GM12801 (cell line): Measurements from ENCODE around the gene ACAP2.

Source experiments
- TF ChIP-seq, protein P1 (sequence below): IDR thresholded peaks from one replicate; pipeline ENCODE4 v1.5.1; 2011; ENCODE audit warnings: control low read depth; ENCODE audit not compliant: insufficient read length; ENCODE audit errors: extremely low read depth

ACAP2 gene

DNA sequence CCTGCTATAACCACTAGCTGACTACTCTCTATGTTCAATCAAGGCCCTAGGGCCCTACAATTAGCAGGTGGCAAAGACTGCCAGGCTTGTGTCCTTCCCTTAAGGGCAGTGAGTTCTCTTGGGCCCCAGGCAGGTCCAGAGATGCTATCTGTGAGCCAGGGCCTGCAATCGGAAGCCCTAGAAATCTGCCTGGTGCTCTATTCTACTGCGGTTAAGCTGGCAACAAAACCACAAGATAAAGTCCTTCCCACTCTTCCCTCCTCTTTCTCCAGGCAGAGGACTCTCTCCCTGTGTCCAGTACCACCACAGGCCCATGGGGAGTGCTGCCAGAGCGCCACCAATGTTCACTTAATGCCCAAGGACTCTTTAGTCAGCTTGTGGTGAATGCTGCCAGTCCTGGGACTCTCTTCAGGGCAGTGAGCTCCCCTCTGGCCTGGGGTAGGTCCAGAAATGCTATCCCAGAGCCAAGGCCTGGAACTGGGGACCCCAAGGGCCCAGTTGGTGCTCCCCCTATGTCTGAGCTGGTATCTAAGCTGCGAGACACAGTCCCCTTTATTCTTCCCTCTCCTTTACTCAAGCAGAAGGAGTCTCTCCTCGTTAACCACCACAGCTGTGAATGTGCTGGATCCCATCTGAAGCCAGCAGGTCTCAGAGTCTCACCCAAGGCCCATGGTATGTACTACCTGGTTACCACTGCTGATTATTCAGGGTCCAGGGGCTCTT lies 206.6 kb downstream of the ACAP2 start:
- TF ChIP-seq, protein P1, sequence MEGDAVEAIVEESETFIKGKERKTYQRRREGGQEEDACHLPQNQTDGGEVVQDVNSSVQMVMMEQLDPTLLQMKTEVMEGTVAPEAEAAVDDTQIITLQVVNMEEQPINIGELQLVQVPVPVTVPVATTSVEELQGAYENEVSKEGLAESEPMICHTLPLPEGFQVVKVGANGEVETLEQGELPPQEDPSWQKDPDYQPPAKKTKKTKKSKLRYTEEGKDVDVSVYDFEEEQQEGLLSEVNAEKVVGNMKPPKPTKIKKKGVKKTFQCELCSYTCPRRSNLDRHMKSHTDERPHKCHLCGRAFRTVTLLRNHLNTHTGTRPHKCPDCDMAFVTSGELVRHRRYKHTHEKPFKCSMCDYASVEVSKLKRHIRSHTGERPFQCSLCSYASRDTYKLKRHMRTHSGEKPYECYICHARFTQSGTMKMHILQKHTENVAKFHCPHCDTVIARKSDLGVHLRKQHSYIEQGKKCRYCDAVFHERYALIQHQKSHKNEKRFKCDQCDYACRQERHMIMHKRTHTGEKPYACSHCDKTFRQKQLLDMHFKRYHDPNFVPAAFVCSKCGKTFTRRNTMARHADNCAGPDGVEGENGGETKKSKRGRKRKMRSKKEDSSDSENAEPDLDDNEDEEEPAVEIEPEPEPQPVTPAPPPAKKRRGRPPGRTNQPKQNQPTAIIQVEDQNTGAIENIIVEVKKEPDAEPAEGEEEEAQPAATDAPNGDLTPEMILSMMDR: no peak

DNA sequence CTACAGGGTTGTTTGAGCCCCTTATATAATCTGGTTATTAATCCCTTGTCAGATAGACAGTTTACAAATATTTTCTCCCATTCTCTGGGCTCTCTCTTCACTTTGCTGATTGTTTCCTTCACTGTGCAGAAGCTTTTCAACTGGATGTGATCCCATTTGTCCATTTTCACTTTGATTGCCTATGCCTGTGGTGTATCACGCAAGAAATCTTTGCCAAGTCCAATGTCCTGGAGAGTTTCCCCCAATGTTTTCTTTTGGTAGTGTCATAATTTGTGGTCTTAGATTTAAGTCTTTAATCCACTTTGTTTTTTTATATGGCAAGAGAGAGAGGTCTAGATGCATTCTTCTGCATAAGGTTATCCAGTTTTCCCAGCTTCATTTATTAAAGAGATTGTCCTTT lies 212.6 kb downstream of the ACAP2 start:
- TF ChIP-seq, protein P1: no peak

DNA sequence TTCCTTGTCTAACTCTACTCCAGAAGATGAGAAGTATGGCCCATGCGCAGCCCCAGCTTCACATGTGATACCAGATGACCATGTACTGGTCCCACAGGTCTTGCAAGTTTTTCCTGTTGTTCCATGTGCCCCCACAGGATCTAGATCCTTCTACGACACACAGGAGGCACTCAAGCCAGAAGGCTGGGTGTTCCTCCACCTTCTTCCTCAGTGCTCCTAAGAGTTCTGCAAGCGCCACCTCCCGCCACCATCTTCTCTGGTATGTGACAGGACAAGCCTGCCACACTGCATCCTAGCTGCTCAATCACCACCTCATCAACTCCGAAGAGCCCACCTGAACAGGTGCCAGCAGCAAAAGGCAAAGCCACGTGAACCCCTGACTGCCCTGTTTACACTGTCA lies 214.9 kb downstream of the ACAP2 start:
- TF ChIP-seq, protein P1: no peak

DNA sequence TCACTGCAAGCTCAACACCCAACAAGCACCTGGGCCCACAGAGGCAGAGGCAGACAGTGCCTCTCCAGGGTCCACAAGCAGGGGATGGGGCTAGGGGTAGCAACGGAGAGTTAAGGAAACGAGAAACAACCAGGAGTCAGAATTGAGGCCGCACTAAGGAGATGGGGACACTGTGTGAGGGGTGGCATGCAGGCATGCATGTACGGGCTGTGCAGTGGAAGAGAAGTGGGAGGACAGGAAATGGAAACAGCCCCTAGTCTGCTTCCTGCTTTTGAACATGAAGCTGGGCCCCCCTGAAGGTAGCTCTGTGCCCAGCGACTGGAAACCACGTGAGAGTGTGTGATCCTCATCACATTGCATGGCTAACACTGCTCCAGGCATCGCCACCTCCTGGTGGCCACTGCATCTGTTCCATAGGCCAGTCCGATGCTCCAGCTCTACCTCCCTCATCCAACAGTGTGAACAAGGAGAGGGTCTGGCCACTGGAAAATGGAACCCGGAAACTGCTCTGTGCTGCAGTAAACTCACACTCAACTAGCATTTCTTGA lies 215.8 kb downstream of the ACAP2 start:
- TF ChIP-seq, protein P1: no peak

DNA sequence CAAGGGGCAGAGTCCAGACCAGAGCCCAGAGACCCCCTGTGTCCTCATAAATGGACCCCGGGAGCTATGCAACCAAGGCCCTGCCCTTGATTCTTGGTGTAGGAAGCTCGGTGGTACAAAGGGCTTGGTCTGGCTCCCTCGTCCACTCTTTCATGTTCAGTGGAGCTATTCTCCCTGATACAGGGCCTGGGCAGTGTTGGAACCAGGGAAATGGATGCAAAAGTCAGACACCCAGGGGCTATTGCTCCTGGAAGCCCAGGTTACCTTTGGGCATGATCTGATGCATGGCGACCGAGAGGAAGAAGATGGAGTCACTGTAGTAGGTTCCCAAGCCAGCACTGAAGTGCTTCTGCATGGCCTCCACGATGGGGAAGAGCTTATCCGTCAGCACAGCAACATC lies 216.4 kb downstream of the ACAP2 start:
- TF ChIP-seq, protein P1: no peak

DNA sequence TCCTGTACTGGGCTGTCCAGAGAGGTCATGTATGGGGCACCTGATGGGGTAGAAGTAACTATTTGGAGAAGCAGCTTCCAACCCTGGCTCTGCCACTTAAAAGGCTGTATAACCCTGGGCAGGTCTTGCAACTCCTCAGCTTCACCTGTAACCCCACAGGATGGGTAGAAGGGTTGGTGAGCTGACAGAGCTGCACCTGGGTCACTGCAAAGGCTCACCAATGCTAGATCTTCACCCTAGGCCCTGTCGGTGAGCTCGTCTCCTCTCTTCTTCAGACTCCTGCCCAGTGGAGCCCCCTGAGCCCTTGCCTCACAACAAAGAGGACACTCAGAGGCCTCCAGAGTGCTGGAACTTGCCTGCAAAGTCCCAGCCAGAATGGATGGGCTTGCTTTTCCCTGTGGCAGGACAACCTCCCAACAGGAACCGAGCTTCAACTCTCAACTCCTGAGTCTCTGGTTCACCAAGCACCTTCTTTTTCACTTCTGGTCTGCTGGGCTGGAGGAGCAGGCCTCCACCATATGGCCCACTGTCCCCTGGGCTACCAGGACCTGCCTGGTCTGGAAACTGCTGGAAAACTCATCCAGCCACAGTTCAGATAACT lies 217.7 kb downstream of the ACAP2 start:
- TF ChIP-seq, protein P1: no peak
